Loucy (cell line): ENCODE data around the gene OR8A1.

Experiments
- H2AFZ ChIP-seq: fragments of 200-600 bp; sonication (generic); 2 replicates; pipeline ENCODE4 v1.6.0; 2016; ENCODE audit warnings: antibody characterized with exemption, mild to moderate bottlenecking, low read length, moderate library complexity
- H3F3A ChIP-seq: fragments of 200-600 bp; 2 replicates; pipeline ENCODE4 v1.6.0; 2016; ENCODE audit warnings: antibody characterized with exemption, low read depth, mild to moderate bottlenecking
- H3K27me3 ChIP-seq: fragments of 200-600 bp; sonication (generic); 2 replicates; pipeline ENCODE4 v1.6.1; 2014; ENCODE audit warnings: low read length, mild to moderate bottlenecking; ENCODE audit not compliant: insufficient read depth, poor library complexity, severe bottlenecking
- H3K36me3 ChIP-seq: fragments of 200-600 bp; sonication (generic); 2 replicates; pipeline ENCODE4 v1.6.1; 2016; ENCODE audit warnings: low read length; ENCODE audit not compliant: insufficient read depth
- H3K4me1 ChIP-seq: fragments of 200-600 bp; sonication (generic); 2 replicates; pipeline ENCODE4 v1.5.1; 2014; ENCODE audit warnings: low read length, mild to moderate bottlenecking; ENCODE audit not compliant: insufficient read depth, poor library complexity, severe bottlenecking
- H3K4me2 ChIP-seq: fragments of 200-600 bp; sonication (generic); 2 replicates; pipeline ENCODE4 v1.6.0; 2014; ENCODE audit warnings: antibody characterized with exemption, low read length, low read depth, mild to moderate bottlenecking; ENCODE audit not compliant: poor library complexity, severe bottlenecking
- H3K4me3 ChIP-seq: fragments of 200-600 bp; sonication (generic); 2 replicates; pipeline ENCODE4 v1.5.1; 2014; ENCODE audit warnings: low read length, mild to moderate bottlenecking, mixed read lengths; ENCODE audit not compliant: poor library complexity, severe bottlenecking
- H3K79me2 ChIP-seq: fragments of 200-600 bp; sonication (generic); 2 replicates; pipeline ENCODE4 v1.6.1; 2014; ENCODE audit warnings: low read length; ENCODE audit not compliant: insufficient read depth
- H3K9ac ChIP-seq: fragments of 200-600 bp; sonication (generic); 2 replicates; pipeline ENCODE4 v1.6.0; 2014; ENCODE audit warnings: mild to moderate bottlenecking, low read depth, low read length, moderate library complexity; ENCODE audit not compliant: poor library complexity, severe bottlenecking
- H3K9me2 ChIP-seq: fragments of 200-600 bp; sonication (generic); replicated peaks from 2 replicates; pipeline ENCODE4 v1.6.1; 2016; ENCODE audit warnings: low read depth, low read length, mixed read lengths
- H3K9me3 ChIP-seq: fragments of 200-600 bp; sonication (generic); 2 replicates; pipeline ENCODE4 v1.6.1; 2014; ENCODE audit warnings: mild to moderate bottlenecking, antibody characterized with exemption, low read length, low read depth; ENCODE audit not compliant: insufficient read depth
- H4K20me1 ChIP-seq: fragments of 200-600 bp; sonication (generic); 2 replicates; pipeline ENCODE4 v1.6.0; 2014; ENCODE audit warnings: antibody characterized with exemption, low read length, mild to moderate bottlenecking; ENCODE audit not compliant: insufficient read depth, poor library complexity, severe bottlenecking
- CTCF ChIP-seq: fragments of 200-600 bp; sonication (generic); conservative IDR thresholded peaks from 2 replicates; pipeline ENCODE4 v1.5.1; 2014; ENCODE audit warnings: mild to moderate bottlenecking, antibody characterized with exemption, low read length
- EZH2phosphoT487 ChIP-seq: fragments of 200-600 bp; IDR thresholded peaks from 2 replicates; pipeline ENCODE4 v1.6.1; 2018; ENCODE audit warnings: antibody characterized with exemption, mild to moderate bottlenecking, moderate library complexity, borderline replicate concordance

The OR8A1 gene

DNA sequence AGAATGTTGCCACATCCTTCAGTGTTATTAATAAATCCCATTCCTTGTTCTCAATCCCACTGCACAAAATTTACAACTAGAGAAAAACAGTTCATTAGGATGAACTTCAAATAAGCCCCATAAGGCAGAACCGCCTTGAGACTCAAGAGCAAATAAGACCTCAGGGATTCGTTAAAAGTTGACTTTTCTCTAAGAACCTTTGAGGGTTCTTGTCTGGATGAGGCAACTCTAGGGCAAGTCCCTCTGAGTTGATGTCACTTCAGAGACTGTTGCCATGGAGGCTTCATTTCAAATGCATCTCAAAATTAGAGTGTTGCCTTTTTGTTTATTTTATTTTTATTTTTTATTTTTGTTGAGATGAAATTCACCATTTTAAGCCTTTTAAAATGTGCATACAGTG lies 21.6 kb downstream of the OR8A1 start:
- H3K9me2 ChIP-seq, result no peaks in the 10 kb centered on the region
- H3F3A ChIP-seq, result no peaks in the 10 kb centered on the region
- H3K9me3 ChIP-seq, result no peaks in the 10 kb centered on the region
- TF ChIP-seq CTCF, result no peak
- TF ChIP-seq EZH2phosphoT487, result no peak
- no peak overlapping the region for H3K4me2 ChIP-seq
- H2AFZ ChIP-seq, result no peak overlapping the region
- no peaks in the 10 kb centered on the region for H3K36me3 ChIP-seq
- H3K79me2 ChIP-seq, result no peaks in the 10 kb centered on the region
- no peak overlapping the region for H3K9ac ChIP-seq
- H3K27me3 ChIP-seq, result no peaks in the 10 kb centered on the region
- no peaks in the 10 kb centered on the region for H4K20me1 ChIP-seq
- no peaks in the 10 kb centered on the region for H3K4me1 ChIP-seq
- H3K4me3 ChIP-seq, result no peak overlapping the region

GRCh38 chr11:124592627-124593026 lies 22.8 kb downstream of the OR8A1 start:
- Histone ChIP-seq H3K9me3 (no peaks in the 10 kb centered on the region), H3K9ac (no peak overlapping the region), H3K9me2 (no peaks in the 10 kb centered on the region), H3K27me3 (peaks cover 4% of the 10 kb centered on the region), H3K79me2 (no peaks in the 10 kb centered on the region), H3F3A (no peaks in the 10 kb centered on the region), H2AFZ (no peak overlapping the region), H3K36me3 (no peaks in the 10 kb centered on the region), H3K4me3 (no peak overlapping the region), H4K20me1 (no peaks in the 10 kb centered on the region), H3K4me1 (no peaks in the 10 kb centered on the region), H3K4me2 (no peak overlapping the region)
- TF ChIP-seq CTCF (no peak), EZH2phosphoT487 (no peak)

DNA sequence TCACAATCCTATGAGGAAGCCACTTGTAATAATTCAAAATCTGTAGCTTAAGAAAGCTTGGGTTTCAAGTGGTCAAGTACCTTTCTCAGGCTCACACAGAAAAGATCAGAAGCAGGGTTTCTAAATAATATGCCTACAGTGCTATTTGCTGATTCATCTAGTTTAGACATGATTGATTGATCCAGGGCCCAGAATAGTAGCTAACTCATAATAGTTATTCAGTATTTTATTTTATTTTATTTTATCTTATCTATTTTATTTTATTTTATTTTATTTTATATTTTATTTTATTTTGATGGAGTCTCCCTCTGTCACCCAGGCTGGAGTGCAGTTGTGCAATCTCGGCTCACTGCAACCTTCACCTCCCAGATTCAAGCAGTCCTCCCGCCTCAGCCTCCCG lies 25.5 kb downstream of the OR8A1 start:
- H4K20me1 ChIP-seq, result no peaks in the 10 kb centered on the region
- H3K27me3 ChIP-seq, result peaks cover 4% of the 10 kb centered on the region
- no peaks in the 10 kb centered on the region for H3K9me3 ChIP-seq
- H3K79me2 ChIP-seq, result no peaks in the 10 kb centered on the region
- H2AFZ ChIP-seq, result no peak overlapping the region
- H3K9me2 ChIP-seq, result no peaks in the 10 kb centered on the region
- TF ChIP-seq CTCF, result no peak
- no peak for TF ChIP-seq EZH2phosphoT487
- no peaks in the 10 kb centered on the region for H3F3A ChIP-seq
- H3K4me2 ChIP-seq, result no peak overlapping the region
- H3K36me3 ChIP-seq, result no peaks in the 10 kb centered on the region
- H3K4me3 ChIP-seq, result no peak overlapping the region
- no peak overlapping the region for H3K9ac ChIP-seq
- no peaks in the 10 kb centered on the region for H3K4me1 ChIP-seq
